DMS53 treated with DMSO at 0.1 percent for 48 hours (cell line): ENCODE measurements around the gene FGD4.

Experiments used
- DNase-seq: peaks from one replicate; lab custom pipeline; 2025; ENCODE audit not compliant: unreplicated experiment; lab: John Stamatoyannopoulos, UW

Gene FGD4

GRCh38 chr12:32402946-32403345, 3.6 kb downstream of the FGD4 start:
- no peak for DNase-seq

- DNase-seq = no peak
Measured at GRCh38 chr12:32407795-32408194, 8.4 kb downstream of the FGD4 start.

- no peak for DNase-seq
Measured at GRCh38 chr12:32413412-32413811, 14.1 kb downstream of the FGD4 start.

GRCh38 chr12:32418221-32418620, 18.9 kb downstream of the FGD4 start:
- no peak for DNase-seq

- DNase-seq = no peak
Measured at GRCh38 chr12:32418903-32419519, 19.7 kb downstream of the FGD4 start.

GRCh38 chr12:32419520-32419960, 20.2 kb downstream of the FGD4 start:
- no peak for DNase-seq

- DNase-seq = no peak
Measured at GRCh38 chr12:32420356-32420755, 21.0 kb downstream of the FGD4 start.

- no peak for DNase-seq
Measured at GRCh38 chr12:32423559-32423958, 24.2 kb downstream of the FGD4 start.

GRCh38 chr12:32431025-32431424, 31.7 kb downstream of the FGD4 start:
- no peak for DNase-seq

- DNase-seq = no peak
Measured at GRCh38 chr12:32435921-32436705, 36.8 kb downstream of the FGD4 start.

GRCh38 chr12:32437095-32437515, 37.7 kb downstream of the FGD4 start:
- DNase-seq = no peak

GRCh38 chr12:32440120-32440865, 40.9 kb downstream of the FGD4 start:
- DNase-seq = no peak

GRCh38 chr12:32443491-32443890, 44.1 kb downstream of the FGD4 start:
- DNase-seq = no peak

GRCh38 chr12:32444895-32445294, 45.5 kb downstream of the FGD4 start:
- peak; percentile 66 for DNase-seq

- DNase-seq = no peak
Measured at GRCh38 chr12:32445356-32445755, 46.0 kb downstream of the FGD4 start.

- DNase-seq = no peak
Measured at GRCh38 chr12:32446316-32447119, 47.2 kb downstream of the FGD4 start.

GRCh38 chr12:32448586-32448985, 49.2 kb downstream of the FGD4 start:
- no peak for DNase-seq

GRCh38 chr12:32450363-32450762, 51.0 kb downstream of the FGD4 start:
- no peak for DNase-seq

- DNase-seq = no peak
Measured at GRCh38 chr12:32450768-32451167, 51.4 kb downstream of the FGD4 start.

GRCh38 chr12:32451816-32452215, 52.5 kb downstream of the FGD4 start:
- no peak for DNase-seq

GRCh38 chr12:32454075-32454474, 54.7 kb downstream of the FGD4 start:
- DNase-seq = no peak
